Measurements from ENCODE around the gene SIK3. TPM values are rescaled to one million over a fixed set of nuclear protein-coding genes. Genes with fewer than 3 reads are reported as not detected.

Gene SIK3
- total RNA-seq, 1 experiment from 2014 or later, result 31.4 TPM

GRCh38 chr11:116823031-116823843, 275.0 kb downstream of the SIK3 start, which contains the start of gene APOA4:
APOA4 (minus strand) TSS chr11:116823304; CDS start chr11:116823191, 113 bp downstream.
- no peaks in the 10 kb centered on the region for H4K20me1 ChIP-seq (ENCODE audit: control insufficient read depth, insufficient read depth, insufficient read length)
- no peak within 1 kb of the TSS for H2BK20ac ChIP-seq (ENCODE audit: low read depth, low read length, poor library complexity, severe bottlenecking)
- Mint-ChIP-seq H3K27ac (no peak within 1 kb of the TSS), H3K9me3 (no peaks in the 10 kb centered on the region), H3K4me1 (peaks cover 5 to 9% of the 10 kb centered on the region in 2 experiments), H3K4me3 (no peak within 1 kb of the TSS), H3K36me3 (ENCODE audit: insufficient read depth in 1 of 3, low read depth in 3 of 3) (no peaks in the 10 kb centered on the region), H3K27me3 (ENCODE audit: low read depth) (peaks cover 10% of the 10 kb centered on the region)
- no peak for DNase-seq
- no peak within 1 kb of the TSS for H2AK5ac ChIP-seq (ENCODE audit: insufficient read length, low read length)
- H2BK120ac ChIP-seq (ENCODE audit: low read depth, low read length, poor library complexity, severe bottlenecking), result no peak within 1 kb of the TSS
- TF ChIP-seq CTCF (conservative IDR thresholded peaks at IDR 0.05), result no peak
- H3K79me2 ChIP-seq (ENCODE audit: insufficient read depth, low read length), result no peaks in the 10 kb centered on the region
- H3K4ac ChIP-seq (ENCODE audit: low read depth, low read length), result no peak within 1 kb of the TSS
- H3K23ac ChIP-seq (ENCODE audit: insufficient read length, low read depth, low read length), result no peak within 1 kb of the TSS
- H3K4me1 ChIP-seq (ENCODE audit: insufficient read depth, low read length), result no peaks in the 10 kb centered on the region; the same call in 1 of the 2 replicates
- no peaks in the 10 kb centered on the region for H3K23me2 ChIP-seq (ENCODE audit: insufficient read length, low read depth, low read length, poor library complexity, severe bottlenecking)
- H4K8ac ChIP-seq (replicated peaks; ENCODE audit: insufficient read length, low read depth, low read length), result no peak within 1 kb of the TSS
- WGBS (ENCODE audit: extremely low coverage, insufficient read length, low lambda C conversion rate), result no CpG with 5 or more reads among the region's 16 CpGs
- no peak within 1 kb of the TSS for H3K56ac ChIP-seq (ENCODE audit: insufficient read length, low read depth, low read length)
- H3K27ac ChIP-seq (ENCODE audit: insufficient read length, low read depth, low read length), result no peak within 1 kb of the TSS
- no peak within 1 kb of the TSS for H2BK5ac ChIP-seq (ENCODE audit: insufficient read length, low read length)
- no peak within 1 kb of the TSS for H3K14ac ChIP-seq (ENCODE audit: insufficient read depth, low read length)
- no peak within 1 kb of the TSS for H3K18ac ChIP-seq (ENCODE audit: insufficient read length, low read depth, low read length)
- no peaks in the 10 kb centered on the region for H3K9me3 ChIP-seq (ENCODE audit: control insufficient read depth, low read depth, low read length)
- no peak within 1 kb of the TSS for H4K5ac ChIP-seq (ENCODE audit: insufficient read length, low read depth, low read length)
- no peak within 1 kb of the TSS for H3K4me2 ChIP-seq (ENCODE audit: insufficient read depth, insufficient read length, low read length)
- H3K9ac ChIP-seq (ENCODE audit: extremely low read depth, insufficient read length, low read length), result no peak within 1 kb of the TSS
- H2AFZ ChIP-seq (ENCODE audit: low read length), result no peak within 1 kb of the TSS
- no peak within 1 kb of the TSS for H3T11ph ChIP-seq (ENCODE audit: low read length)
- H2BK12ac ChIP-seq (ENCODE audit: insufficient read length, low read depth, low read length), result no peak within 1 kb of the TSS
- no peaks in the 10 kb centered on the region for H3K27me3 ChIP-seq (ENCODE audit: insufficient read depth, low read length)
- no peaks in the 10 kb centered on the region for H3K79me1 ChIP-seq (ENCODE audit: insufficient read depth, low read depth, low read length, poor library complexity, severe bottlenecking)
- H4K91ac ChIP-seq (ENCODE audit: insufficient read length, low read depth, low read length), result no peak within 1 kb of the TSS
- no peak within 1 kb of the TSS for H2BK15ac ChIP-seq (ENCODE audit: low read depth, low read length)
